HG02870 (cell line): Measurements from ENCODE around the gene NINL.
"Not testable (repeated sequence)": the region's sequence is repeated elsewhere in the genome, so short reads cannot be mapped to it uniquely, and the experiment has no call there.

ENCODE experiments used
- ATAC-seq: cut with Tn5 transposase; IDR thresholded peaks from one replicate; pipeline ENCODE4 v1.9.1; 2021; ENCODE audit warnings: mild to moderate bottlenecking, moderate library complexity; ENCODE audit not compliant: unreplicated experiment

The NINL gene

DNA sequence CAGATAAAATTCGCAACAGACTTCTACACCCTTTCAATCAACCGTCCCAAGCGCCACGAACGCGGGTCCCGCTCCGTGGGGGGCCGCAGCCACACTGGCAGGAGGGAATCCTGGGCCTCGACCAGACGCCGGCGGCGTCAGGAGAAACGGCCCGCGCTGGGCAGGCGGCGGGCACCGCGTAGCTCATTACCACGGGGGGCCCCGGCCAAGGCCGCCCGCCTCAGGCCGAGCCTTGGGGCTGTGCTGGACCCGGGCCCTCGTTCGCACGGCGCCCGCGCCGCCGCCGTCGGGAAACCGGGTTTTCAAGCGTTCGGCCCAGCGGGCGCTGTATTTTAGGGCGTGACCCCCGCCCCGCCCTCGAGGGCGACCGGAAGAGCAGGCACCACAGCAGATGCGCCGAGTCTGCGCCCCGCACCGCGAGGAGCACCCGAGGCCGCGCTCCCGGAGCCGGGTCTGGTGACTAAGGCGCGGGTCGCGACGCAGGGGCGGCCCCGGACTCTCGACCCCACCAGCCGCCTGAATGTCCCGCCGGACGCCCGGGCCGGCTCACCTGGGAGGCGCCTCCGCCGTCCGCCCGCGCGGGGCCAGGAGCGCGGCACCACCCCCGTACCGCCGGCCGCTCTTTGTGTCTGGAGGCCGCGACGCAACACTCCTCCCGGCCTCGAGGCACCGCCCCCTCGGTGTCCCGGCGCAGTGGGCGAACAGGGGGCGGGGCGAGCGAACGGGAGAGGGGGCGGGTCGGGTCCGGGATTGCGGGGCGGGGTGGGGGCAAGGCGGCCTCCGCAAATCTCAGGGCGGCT, at the start of gene NINL:
NINL (minus strand) TSS at position 627 of the 800 bp plus-strand sequence. CDS start 58,944 bp downstream, outside the sequence.
- no peak for ATAC-seq

DNA sequence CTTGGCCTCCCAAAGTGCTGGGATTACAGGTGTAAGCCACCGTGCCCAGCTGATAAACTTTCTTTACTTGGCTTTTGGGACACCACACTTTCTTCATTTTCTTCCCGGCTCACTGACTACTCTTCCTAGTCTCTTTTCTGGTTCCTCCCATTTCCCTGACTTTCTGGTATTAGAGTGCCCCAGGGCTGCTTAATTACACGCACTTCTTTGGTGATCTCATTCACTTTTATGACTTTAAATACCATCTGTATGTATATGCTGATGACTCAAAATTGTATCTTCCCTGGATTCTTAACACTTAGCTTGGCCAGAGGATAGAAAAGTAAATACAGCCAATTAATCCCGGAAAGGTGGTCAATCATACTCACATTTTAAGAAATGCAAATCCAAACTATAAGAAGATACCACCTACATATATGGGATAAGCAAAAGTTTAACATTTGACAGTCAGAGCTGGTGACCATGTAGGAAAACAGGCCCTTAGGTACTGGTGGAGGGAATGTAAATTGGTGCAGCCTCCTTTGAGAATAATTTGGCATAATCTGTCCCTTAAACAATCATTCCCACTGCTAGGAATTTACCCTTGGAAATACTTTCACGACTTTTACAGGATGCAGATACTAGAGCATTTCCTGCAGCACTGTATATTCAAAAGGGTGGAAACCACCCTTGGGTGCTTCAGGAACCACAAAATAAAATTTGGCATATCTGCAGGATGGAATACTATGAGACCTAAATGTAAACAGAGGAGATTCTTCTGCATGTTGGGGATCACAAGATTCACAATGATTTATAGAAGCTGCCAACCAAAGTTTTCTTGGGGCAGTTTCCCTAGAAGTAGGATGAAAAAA, 47.8 kb upstream of the NINL start:
- ATAC-seq, result no peak

DNA sequence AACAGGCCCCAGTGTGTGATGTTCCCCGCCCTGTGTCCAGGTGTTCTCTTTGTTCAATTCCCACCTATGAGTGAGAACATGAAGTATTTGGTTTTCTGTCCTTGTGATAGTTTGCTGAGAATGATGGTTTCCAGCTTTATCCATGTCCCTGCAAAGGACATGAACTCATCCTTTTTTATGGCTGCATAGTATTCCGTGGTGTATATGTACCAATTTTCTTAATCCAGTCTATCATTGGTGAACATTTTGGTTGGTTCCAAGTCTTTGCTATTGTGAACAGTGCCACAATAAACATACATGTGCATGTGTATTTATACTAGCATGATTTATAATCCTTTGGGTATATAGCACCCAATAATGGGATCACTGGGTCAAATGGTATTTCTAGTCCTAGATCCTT, 45.3 kb upstream of the NINL start:
- ATAC-seq, result not testable (repeated sequence)

DNA sequence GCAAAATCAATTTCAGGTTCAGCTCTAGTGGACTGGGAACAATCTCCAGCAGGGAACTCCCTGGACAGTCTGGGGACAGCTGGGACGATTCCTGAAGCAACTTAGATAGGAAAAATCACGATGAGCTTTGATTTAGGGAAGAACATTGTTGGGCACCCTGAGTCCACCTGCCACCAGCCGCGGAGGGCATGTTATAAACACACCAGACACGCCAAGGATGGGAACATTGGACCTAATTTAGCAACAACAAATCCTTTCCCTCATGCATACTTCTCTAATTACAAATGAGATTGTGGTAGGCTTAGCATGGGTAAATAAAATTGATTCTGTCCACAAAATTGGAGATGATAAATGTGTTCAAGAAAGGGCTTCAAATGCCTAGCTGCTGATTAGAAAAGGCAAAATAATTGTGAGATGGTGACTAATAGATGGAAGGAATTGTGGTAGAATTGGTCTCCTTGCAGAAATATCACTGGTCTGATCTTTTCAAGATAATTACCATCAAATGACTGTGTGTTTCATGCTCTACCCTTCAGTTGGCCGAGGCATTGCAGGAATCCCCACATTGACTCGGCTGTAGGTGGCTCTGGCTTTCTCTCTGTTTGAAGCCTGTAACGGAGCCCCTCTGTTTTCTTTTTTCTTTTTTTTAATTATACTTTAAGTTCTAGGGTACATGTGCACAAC, 44.6 kb upstream of the NINL start:
- ATAC-seq, result no peak

DNA sequence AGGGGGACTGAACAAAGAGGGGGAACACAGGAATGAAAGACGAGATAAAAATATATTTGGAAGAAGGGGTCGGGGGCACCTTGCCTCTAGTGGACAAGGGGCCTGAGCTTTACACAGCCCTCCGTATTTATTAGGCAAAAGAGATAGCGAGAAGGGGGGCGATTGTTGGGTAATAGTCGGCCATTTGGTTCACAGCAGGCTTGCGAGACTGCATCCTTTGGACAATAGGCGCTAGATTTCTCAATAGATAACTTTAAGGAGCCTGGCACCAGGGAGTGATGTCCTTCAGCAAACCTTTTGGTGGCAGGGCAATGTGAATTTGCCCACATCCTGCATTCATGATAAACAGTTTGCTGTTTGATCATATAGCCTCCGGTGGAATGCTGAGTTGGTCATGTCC, 41.4 kb upstream of the NINL start:
- no peak for ATAC-seq

DNA sequence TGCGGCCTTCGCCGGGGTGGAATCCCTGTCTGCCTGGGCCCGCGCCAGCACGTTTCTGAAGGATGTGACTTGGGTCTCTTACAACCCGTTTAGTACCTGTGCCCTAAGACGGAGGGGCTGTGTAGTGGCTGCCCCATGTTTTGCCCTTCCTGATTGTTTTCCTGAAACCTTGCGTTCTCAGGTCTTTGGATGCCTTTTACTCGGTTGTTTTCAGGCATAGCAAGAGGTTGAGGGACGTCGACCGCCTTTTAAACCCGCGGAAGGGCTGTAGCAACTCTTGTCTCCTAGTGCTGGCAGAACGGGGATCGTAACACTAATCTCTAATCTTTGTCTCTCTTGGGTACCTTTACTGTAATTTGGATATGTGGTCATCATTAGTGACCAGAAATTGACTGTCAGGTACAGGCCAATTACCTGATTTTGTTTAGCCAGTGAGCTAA, 39.2 kb upstream of the NINL start:
- ATAC-seq, result no peak

DNA sequence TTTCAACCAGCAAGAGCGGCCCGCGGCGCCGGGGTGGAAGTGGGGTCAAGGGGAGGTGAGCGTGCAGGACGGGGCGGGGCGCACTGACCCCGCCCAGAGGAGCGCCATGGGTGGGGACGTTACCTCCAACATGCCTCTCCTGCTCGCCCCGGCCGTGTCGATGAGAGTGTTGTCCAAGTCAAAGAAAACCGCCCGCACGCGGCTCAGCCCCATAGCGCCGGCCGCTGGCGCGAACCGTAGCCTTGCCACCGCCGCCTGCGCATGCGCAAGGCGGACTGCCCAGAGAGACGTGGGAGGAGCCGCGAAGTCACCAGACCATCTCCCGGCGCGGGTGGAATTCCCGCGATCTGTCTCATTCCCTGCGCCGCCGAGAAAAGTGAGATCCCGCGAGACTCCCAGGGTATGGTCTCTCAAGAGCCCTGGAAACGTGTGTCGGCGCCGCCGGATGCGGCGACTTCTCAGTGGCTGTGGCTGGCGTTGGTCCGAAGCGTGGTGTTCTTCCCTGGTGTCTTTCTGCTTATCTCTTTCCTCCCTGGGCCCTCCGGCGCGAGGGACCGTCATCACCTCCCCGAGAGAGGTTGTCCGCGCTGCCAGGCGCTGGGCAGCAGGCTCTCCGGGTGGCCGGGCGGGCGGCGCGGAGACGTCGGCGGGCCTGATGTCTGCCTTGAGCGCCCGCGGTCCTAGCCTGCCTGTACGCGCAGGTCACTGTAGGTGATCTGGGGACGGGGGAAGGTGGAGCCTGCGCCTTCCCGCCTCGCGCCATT, 38.6 kb upstream of the NINL start, which contains the start of gene NANP:
NANP (minus strand) TSS at position 279 of the 764 bp plus-strand sequence; CDS start at position 213, 66 bp downstream.
- ATAC-seq, result peak; percentile 77

DNA sequence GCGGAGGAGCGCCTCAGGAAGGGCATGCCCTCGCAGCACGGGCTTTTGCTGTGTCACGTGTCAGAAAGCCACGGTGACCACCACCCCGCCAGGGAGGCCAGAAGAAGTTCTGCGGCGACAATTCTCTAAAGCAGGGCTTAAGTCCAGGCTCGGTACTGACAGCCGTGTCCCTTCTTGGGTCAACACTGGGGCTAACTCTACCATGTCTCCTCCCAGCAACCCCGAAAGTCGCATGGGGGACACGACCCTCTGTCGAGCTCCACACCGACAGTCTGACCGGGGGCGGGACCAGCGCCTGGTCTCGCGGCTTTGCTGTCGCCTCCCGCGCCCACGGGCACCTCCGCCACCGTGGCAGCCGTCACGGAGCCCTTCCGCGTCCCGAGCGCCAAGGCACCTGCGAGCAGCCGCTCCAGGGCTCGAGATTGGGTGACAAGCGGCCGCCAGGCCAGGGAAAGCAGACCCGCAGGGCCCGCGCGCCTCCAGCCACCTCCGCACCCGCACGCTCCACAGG, 37.9 kb upstream of the NINL start:
- peak; percentile 14 for ATAC-seq

DNA sequence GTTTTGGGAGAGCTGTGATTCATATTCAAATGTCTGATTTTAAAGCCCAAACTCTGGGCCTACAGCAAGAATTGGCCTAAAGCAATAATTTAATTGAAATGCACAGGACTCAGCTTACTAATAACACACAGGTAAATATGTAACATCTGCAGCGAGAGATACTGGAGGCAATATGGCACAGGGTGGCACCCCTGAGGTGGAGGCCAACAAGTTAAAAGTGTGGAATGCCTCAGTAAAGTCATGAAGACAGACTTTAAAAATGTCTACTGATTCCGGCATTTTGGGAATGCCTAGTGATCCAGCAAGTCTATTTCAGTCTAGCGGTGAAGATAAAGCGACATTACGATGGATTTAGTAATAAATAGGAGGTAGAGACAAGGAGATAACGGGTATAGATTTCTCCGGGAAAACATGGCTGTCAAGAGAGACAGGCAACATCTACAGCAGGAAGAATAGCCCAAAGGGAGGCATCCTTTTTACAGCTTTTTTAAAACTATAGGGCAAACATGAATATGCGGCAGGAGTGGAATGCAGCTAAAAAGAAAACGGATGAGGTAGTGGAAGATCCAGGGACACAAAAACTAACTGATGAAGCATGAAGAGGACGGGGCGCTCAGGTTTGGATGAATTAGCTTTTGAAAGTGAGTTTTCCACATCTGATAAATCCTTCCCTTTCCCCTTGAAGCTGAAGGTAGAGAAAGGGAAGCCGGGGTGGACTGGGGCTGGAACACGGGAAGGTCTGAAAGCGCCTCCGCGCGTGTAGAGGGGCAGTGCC, 37.3 kb upstream of the NINL start:
- ATAC-seq, result no peak

DNA sequence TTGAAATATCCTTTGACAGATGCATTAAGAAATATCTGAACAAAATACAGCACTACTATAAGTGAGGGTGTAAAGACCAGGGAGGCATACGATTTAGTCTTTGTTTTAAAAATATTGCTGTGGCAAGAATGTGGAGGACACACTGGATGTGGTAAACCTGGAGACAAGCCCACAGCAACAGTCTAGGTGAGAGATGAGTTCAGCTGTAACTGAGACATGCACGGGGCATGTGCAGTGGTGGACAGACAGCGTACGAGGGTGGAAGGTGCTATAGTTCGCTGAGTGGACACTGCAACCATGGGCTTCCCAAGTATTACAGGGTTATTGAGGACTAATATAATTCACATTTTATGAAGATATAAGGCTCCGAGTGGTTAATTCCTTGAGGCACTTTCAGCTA, 36.7 kb upstream of the NINL start:
- no peak for ATAC-seq

DNA sequence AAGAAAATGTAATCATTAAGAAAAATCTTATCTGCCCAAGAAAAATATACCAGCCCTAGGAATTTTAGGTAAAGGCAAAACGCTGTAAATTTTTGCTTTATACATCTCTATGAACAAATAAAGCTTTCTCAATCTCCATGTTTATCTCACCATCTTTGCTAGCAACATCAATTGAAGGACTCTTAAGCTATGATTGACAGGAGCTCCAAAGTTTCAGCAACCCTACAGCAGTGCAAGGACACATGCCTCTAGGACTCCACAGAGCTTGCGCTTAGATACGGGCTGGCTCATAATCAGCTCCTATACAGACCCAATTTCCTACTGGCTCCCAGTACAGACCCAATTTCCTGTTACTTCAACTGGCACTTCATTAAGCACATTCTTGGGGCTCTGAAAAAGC, 34.2 kb upstream of the NINL start:
- ATAC-seq, result no peak

DNA sequence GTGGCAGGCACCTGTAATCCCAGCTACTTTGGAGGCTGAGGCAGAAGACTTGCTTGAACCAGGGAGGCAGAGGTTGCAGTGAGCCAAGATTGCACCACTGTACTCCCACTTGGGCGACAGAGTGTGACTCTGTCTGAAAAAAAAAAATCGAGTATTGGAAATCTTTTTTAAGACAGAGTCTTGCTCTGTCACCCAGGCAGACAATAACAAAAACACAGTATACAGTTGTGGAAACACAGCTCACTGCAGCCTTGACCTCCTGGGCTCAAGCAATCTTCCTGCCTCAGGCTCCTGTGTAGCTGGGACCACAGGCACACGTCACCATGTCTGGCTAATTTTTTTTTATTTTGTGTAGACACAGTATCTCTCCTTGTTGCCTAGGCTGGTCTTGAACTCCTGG, 23.4 kb upstream of the NINL start:
- no peak for ATAC-seq

DNA sequence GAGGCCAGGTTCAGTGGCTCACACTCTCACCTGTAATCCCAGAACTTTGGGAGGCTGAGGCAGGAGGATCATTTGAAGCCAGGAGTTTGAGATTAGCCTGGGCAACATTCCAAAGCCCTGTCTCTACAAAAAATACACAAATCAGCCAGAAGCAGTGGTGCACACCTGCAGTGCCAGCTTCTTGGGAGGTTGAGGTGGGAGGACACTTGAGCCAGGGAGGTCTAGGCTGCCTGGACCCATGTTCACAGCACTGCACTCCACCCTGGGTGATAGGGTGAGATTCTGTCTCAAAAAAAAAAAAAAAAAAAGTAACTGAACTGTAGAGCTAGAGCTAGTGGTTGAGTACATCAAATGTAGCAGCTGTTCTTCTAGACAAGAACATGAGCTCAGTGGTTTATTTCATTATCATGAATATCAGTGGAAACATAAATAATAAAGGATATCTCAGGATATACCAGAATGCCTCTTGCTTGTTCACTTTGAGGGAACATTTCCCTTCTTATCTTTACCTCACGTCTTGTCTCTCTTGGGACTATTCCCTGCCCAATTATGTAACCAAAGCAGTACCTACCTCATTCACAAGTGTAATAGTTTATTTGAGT, 20.9 kb upstream of the NINL start:
- ATAC-seq, result no peak

DNA sequence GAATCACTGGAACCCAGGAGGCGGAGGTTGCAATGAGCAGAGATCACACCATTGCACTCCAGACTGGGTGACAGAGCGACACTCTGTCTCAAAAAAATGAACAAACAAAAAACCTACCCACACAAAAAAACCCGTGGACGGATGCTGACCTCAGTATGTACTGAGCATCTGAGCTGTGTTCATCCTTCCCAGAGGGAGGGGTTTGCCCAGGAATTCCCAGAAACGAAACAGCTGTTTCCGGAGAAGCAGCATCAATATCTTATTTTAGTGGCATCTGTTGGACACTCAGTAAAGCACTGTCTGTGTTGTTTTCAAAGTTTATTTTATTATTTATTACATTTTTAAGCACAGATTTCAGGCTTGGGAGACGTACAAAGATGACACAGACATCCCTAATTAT, 19.8 kb upstream of the NINL start:
- ATAC-seq, result no peak

DNA sequence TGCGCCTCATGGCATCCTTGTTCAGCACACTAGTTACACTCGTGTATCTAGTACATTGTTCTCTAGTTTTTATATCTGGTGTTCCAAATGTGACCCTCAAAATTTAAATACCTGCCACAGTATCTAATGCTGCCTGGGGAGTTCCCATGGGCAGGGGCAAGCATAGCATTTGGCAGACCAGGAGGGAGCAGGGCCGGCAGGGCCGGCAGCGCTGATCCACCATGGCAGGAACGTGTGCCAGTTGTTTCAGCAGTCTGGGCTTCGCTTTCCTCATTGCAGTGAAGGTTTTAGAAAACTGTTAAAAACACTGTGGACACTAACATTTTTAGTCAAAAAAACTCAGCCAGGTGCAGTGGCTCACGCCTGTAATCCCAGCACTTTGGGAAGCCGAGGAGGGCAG, 19.3 kb upstream of the NINL start:
- ATAC-seq, result no peak

DNA sequence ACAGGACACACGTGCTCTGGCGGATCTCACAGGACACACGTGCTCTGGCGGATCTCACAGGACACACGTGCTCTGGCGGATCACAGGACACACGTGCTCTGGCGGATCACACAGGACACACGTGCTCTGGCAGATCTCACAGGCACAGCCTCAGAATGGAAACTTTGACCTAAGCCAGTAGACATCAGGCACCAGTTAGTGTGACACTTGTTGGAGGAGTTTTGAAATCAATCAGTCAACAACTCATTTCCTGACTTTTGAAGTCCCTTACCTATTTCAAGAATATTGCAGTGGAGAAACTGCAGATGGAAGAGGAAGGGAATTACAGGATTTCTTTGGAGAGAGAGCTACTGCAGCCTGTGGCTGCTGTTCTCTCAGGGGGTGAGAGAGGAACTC, 17.6 kb upstream of the NINL start:
- ATAC-seq, result not testable (repeated sequence)

DNA sequence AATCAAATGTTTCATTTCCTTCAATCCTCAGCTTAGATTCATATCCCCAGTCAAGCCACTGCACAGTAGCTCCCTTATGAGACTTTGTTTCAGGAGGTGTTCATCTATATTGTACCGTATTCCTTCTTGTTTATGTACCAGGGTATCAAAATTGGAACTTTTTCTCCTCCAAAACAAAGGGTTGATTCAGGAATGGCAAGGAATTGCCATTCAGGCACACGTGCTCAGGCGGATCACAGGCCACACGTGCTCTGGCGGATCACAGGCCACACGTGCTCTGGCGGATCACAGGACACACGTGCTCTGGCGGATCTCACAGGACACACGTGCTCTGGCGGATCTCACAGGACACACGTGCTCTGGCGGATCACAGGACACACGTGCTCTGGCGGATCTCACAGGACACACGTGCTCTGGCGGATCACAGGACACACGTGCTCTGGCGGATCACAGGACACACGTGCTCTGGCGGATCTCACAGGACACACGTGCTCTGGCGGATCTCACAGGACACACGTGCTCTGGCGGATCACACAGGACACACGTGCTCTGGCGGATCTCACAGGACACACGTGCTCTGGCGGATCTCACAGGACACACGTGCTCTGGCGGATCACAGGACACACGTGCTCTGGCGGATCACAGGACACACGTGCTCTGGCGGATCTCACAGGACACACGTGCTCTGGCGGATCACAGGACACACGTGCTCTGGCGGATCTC, 17.0 kb upstream of the NINL start:
- ATAC-seq, result not testable (repeated sequence)

DNA sequence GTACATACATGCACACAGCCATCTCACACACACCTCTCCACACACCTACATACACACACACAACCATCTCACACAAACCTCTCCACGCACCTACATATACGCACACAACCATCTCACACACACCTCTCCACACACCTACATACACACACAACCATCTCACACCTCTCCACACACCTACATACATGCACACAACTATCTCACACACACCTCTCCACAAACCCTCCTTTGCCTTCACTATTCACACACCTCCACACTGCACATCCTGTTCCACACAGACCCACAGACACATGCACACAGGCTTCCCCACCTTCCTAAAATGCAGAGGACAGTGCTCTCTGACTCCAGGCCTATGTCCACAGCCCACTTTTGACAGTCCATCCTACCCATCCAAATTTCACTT, 16.3 kb upstream of the NINL start:
- no peak for ATAC-seq

DNA sequence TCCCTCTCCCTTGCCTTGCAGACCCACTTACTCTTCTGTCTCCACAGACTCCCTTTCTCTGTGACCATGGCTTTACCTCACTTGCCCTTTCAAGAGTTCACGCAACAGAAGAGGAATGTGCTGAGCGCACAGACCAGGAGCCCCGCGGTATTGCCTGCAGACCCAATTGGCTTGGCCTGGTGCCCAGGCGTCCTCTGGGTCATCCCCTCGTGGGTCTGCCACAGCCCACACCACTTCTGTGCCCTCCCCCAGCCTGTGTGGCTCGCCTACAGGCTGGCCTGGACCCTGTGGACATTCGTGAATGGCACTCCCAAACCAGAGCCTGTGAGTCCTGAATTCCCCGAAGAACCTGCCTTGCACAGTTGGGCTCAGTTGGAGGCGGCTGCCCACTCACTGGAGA, 15.3 kb upstream of the NINL start:
- no peak for ATAC-seq
